H9 (cell line): Measurements from ENCODE around the gene GRAP2. TPM values are rescaled to one million over a fixed set of nuclear protein-coding genes. Genes with fewer than 3 reads are reported as not detected.

ENCODE experiments used
- DNase-seq: peaks from one replicate; pipeline ENCODE4 v3.0.0-alpha.2; 2017
- H2AFZ ChIP-seq: one replicate; pipeline ENCODE4 v1.6.1; 2013; ENCODE audit warnings: mild to moderate bottlenecking, low read length, control low read depth, moderate library complexity
- H2AK5ac ChIP-seq: 2 replicates; pipeline ENCODE4 v1.6.1; 2013; ENCODE audit warnings: low read length, control low read depth, mixed read lengths; ENCODE audit not compliant: insufficient read length
- H2BK120ac ChIP-seq: one replicate; pipeline ENCODE4 v1.6.1; 2013; ENCODE audit warnings: low read depth, mild to moderate bottlenecking, low read length, control low read depth, inconsistent platforms; ENCODE audit not compliant: poor library complexity, severe bottlenecking
- H2BK12ac ChIP-seq: 2 replicates; pipeline ENCODE4 v1.6.1; 2013; ENCODE audit warnings: low read length, control low read depth, mixed read lengths, low read depth; ENCODE audit not compliant: insufficient read length
- H2BK15ac ChIP-seq: 2 replicates; pipeline ENCODE4 v1.6.1; 2013; ENCODE audit warnings: low read depth, low read length, control low read depth
- H2BK20ac ChIP-seq: one replicate; pipeline ENCODE4 v1.6.1; 2013; ENCODE audit warnings: low read depth, mild to moderate bottlenecking, low read length, control low read depth, inconsistent platforms; ENCODE audit not compliant: poor library complexity, severe bottlenecking
- H2BK5ac ChIP-seq: 2 replicates; pipeline ENCODE4 v1.6.1; 2013; ENCODE audit warnings: low read length, control low read depth, mixed read lengths; ENCODE audit not compliant: insufficient read length
- H3K14ac ChIP-seq: 2 replicates; pipeline ENCODE4 v1.6.1; 2013; ENCODE audit warnings: low read length, control low read depth; ENCODE audit not compliant: insufficient read depth
- H3K18ac ChIP-seq: 2 replicates; pipeline ENCODE4 v1.6.1; 2013; ENCODE audit warnings: low read depth, mild to moderate bottlenecking, mixed read lengths, low read length, control low read depth; ENCODE audit not compliant: insufficient read length
- H3K23ac ChIP-seq: 2 replicates; pipeline ENCODE4 v1.6.1; 2013; ENCODE audit warnings: low read length, control low read depth, mixed read lengths, low read depth; ENCODE audit not compliant: insufficient read length
- H3K23me2 ChIP-seq: 2 replicates; pipeline ENCODE4 v1.6.1; 2013; ENCODE audit warnings: low read depth, mild to moderate bottlenecking, mixed read lengths, low read length, control low read depth; ENCODE audit not compliant: insufficient read length, poor library complexity, severe bottlenecking
- H3K27ac ChIP-seq: 2 replicates; pipeline ENCODE4 v1.5.1; 2013; ENCODE audit warnings: low read length, control low read depth, mixed read lengths, low read depth; ENCODE audit not compliant: insufficient read length
- H3K27me3 ChIP-seq: 2 replicates; pipeline ENCODE4 v1.6.1; 2013; ENCODE audit warnings: low read length, control low read depth, inconsistent platforms; ENCODE audit not compliant: insufficient read depth
- H3K4ac ChIP-seq: 2 replicates; pipeline ENCODE4 v1.6.1; 2013; ENCODE audit warnings: low read depth, mild to moderate bottlenecking, control low read depth, inconsistent platforms, low read length, moderate library complexity
- H3K4me1 ChIP-seq: 2 replicates; pipeline ENCODE4 v1.6.1; 2013; ENCODE audit warnings: low read length, control low read depth, inconsistent platforms; ENCODE audit not compliant: insufficient read depth
- H3K4me2 ChIP-seq: 2 replicates; pipeline ENCODE4 v1.6.1; 2013; ENCODE audit warnings: low read length, control low read depth, mixed read lengths; ENCODE audit not compliant: insufficient read length, insufficient read depth
- H3K56ac ChIP-seq: 2 replicates; pipeline ENCODE4 v1.6.1; 2013; ENCODE audit warnings: low read depth, mild to moderate bottlenecking, mixed read lengths, low read length, control low read depth; ENCODE audit not compliant: insufficient read length
- H3K79me1 ChIP-seq: 2 replicates; pipeline ENCODE4 v1.6.1; 2013; ENCODE audit warnings: low read depth, mild to moderate bottlenecking, moderate library complexity, low read length, control low read depth, inconsistent platforms; ENCODE audit not compliant: insufficient read depth, poor library complexity, severe bottlenecking
- H3K79me2 ChIP-seq: 2 replicates; pipeline ENCODE4 v1.6.1; 2013; ENCODE audit warnings: low read length, control low read depth, inconsistent platforms; ENCODE audit not compliant: insufficient read depth
- H3K9ac ChIP-seq: 2 replicates; pipeline ENCODE4 v1.6.1; 2013; ENCODE audit warnings: low read length, control low read depth, mixed read lengths; ENCODE audit not compliant: insufficient read length; ENCODE audit errors: extremely low read depth
- H3K9me3 ChIP-seq: one replicate; pipeline ENCODE4 v1.6.1; 2013; ENCODE audit warnings: low read depth, low read length, inconsistent platforms; ENCODE audit not compliant: control insufficient read depth
- H3T11ph ChIP-seq: one replicate; pipeline ENCODE4 v1.6.1; 2013; ENCODE audit warnings: mild to moderate bottlenecking, low read length, control low read depth, inconsistent platforms
- H4K20me1 ChIP-seq: one replicate; pipeline ENCODE4 v1.6.1; 2013; ENCODE audit not compliant: control insufficient read depth, insufficient read length, insufficient read depth
- H4K5ac ChIP-seq: 2 replicates; pipeline ENCODE4 v1.6.1; 2013; ENCODE audit warnings: low read depth, mild to moderate bottlenecking, mixed read lengths, low read length, control low read depth; ENCODE audit not compliant: insufficient read length
- H4K8ac ChIP-seq: replicated peaks from 2 replicates; pipeline ENCODE4 v1.6.1; 2013; ENCODE audit warnings: low read length, control low read depth, mixed read lengths, low read depth; ENCODE audit not compliant: insufficient read length
- H4K91ac ChIP-seq: 2 replicates; pipeline ENCODE4 v1.6.1; 2013; ENCODE audit warnings: low read depth, mild to moderate bottlenecking, moderate library complexity, mixed read lengths, low read length, control low read depth; ENCODE audit not compliant: insufficient read length
- H3K27ac Mint-ChIP-seq, 3 experiments: 2 replicates in 2 of 3; 3 replicates in 1 of 3; pipeline ENCODE4 v1.8.0; 2020 to 2021; ENCODE audit warnings: mixed read lengths in 3 of 3, mild to moderate bottlenecking in 1 of 3, moderate library complexity in 1 of 3
- H3K27me3 Mint-ChIP-seq: 2 replicates; pipeline ENCODE4 v1.8.0; 2021; ENCODE audit warnings: low read depth, mild to moderate bottlenecking, moderate library complexity, mixed read lengths
- H3K36me3 Mint-ChIP-seq, 3 experiments: 2 replicates in 2 of 3; 3 replicates in 1 of 3; pipeline ENCODE4 v1.8.0; 2020 to 2021; ENCODE audit warnings: low read depth in 3 of 3, mixed read lengths in 3 of 3; ENCODE audit not compliant: insufficient read depth in 1 of 3
- H3K4me1 Mint-ChIP-seq, 2 experiments: 2 replicates each; pipeline ENCODE4 v1.8.0; 2020; ENCODE audit warnings: mixed read lengths in 2 of 2
- H3K4me3 Mint-ChIP-seq, 2 experiments: 2 replicates in 1 of 2; 3 replicates in 1 of 2; pipeline ENCODE4 v1.8.0; 2020 to 2021; ENCODE audit warnings: mild to moderate bottlenecking in 2 of 2, mixed read lengths in 2 of 2, moderate library complexity in 1 of 2
- H3K9me3 Mint-ChIP-seq, 2 experiments: 2 replicates in 1 of 2; 3 replicates in 1 of 2; pipeline ENCODE4 v1.8.0; 2020; ENCODE audit warnings: mild to moderate bottlenecking in 2 of 2, mixed read lengths in 2 of 2, moderate library complexity in 1 of 2
- CTCF ChIP-seq: fragments of 200-600 bp; sonication (generic); conservative IDR thresholded peaks from 3 replicates; pipeline ENCODE4 v1.8.0; 2021; ENCODE audit warnings: antibody characterized with exemption, mild to moderate bottlenecking
- whole genome bisulfite sequencing: extraction: QIAGEN DNeasy Blood & Tissue Kit; methylation state at CpG from one replicate; pipeline ENCODE4 v1.1.7; 2013; ENCODE audit warnings: missing lambda C conversion rate, low lambda C conversion rate, mixed read lengths; ENCODE audit not compliant: insufficient read length; ENCODE audit errors: extremely low coverage; 5-methylcytosine and 5-hydroxymethylcytosine counted together
- total RNA-seq: library from RNA; stranded (reverse); gene quantifications from 2 replicates; pipeline ENCODE4 v1.2.1, GENCODE V29; 2021

The GRAP2 gene
- total RNA-seq, 1 experiment from 2014 or later: not detected

- Mint-ChIP-seq H3K27me3 (peaks cover 68% of the 10 kb centered on the region), H3K27ac (no peak overlapping the region), H3K36me3 (no peaks in the 10 kb centered on the region), H3K4me1 (peaks cover 4 to 10% of the 10 kb centered on the region in 2 experiments; a peak in 3 of 4 replicates), H3K9me3 (no peaks in the 10 kb centered on the region), H3K4me3 (no peak overlapping the region)
- no peak overlapping the region for H3K9ac ChIP-seq
- H2BK15ac ChIP-seq: no peak overlapping the region
- TF ChIP-seq CTCF: no peak
- H2AK5ac ChIP-seq: no peak overlapping the region
- no peak overlapping the region for H2BK5ac ChIP-seq
- H3K27ac ChIP-seq: no peak overlapping the region
- H2BK12ac ChIP-seq: no peak overlapping the region
- no peak overlapping the region for H3K18ac ChIP-seq
- no peaks in the 10 kb centered on the region for H3K27me3 ChIP-seq
- H3K79me1 ChIP-seq: no peaks in the 10 kb centered on the region
- H3K4me2 ChIP-seq: no peak overlapping the region
- no peaks in the 10 kb centered on the region for H3K23me2 ChIP-seq
- WGBS: no CpG with 5 or more reads among the region's 2 CpGs
- no peak overlapping the region for H4K91ac ChIP-seq
- no peaks in the 10 kb centered on the region for H4K20me1 ChIP-seq
- H4K5ac ChIP-seq: no peak overlapping the region
- no peak overlapping the region for H2AFZ ChIP-seq
- no peak overlapping the region for H3K4ac ChIP-seq
- no peak overlapping the region for H3K14ac ChIP-seq
- H4K8ac ChIP-seq: no peak overlapping the region
- no peak overlapping the region for H2BK120ac ChIP-seq
- H3K56ac ChIP-seq: no peak overlapping the region
- DNase-seq: no peak
- no peaks in the 10 kb centered on the region for H3K9me3 ChIP-seq
- H3K79me2 ChIP-seq: no peaks in the 10 kb centered on the region
- H3T11ph ChIP-seq: no peak overlapping the region
- H3K4me1 ChIP-seq: no peaks in the 10 kb centered on the region
- no peak overlapping the region for H3K23ac ChIP-seq
- no peak overlapping the region for H2BK20ac ChIP-seq
Measured at GRCh38 chr22:39984746-39985145, 83.9 kb downstream of the GRAP2 start.
